Colonic mucosa (tissue), 4 donors: ENCODE data around the gene LHPP. TPM values are rescaled to one million over a fixed set of nuclear protein-coding genes. Genes with fewer than 3 reads are reported as not detected.
A peak's percentile ranks its signal among the peaks of the same experiment; 100 is the strongest.

ENCODE experiments used
- DNase-seq: peaks from one replicate; pipeline ENCODE4 v3.0.0-alpha.2; 2020
- H3K27ac ChIP-seq: fragments of 200-600 bp; one replicate; pipeline ENCODE4 v1.8.0; 2021
- H3K27me3 ChIP-seq: fragments of 200-600 bp; one replicate; pipeline ENCODE4 v1.8.0; 2021
- H3K36me3 ChIP-seq: fragments of 200-600 bp; one replicate; pipeline ENCODE4 v1.8.0; 2021
- H3K4me1 ChIP-seq: fragments of 200-600 bp; one replicate; pipeline ENCODE4 v1.8.0; 2021; ENCODE audit warnings: mild to moderate bottlenecking
- H3K4me3 ChIP-seq: fragments of 200-600 bp; one replicate; pipeline ENCODE4 v1.8.0; 2021
- H3K9ac ChIP-seq, 2 donors: one replicate each; pipeline ENCODE4 v1.7.0; 2013; ENCODE audit warnings: control low read depth in 2 of 2, low read depth in 2 of 2, low read length in 2 of 2
- H3K9me3 ChIP-seq: fragments of 200-600 bp; one replicate; pipeline ENCODE4 v1.8.0; 2021
- CTCF ChIP-seq: fragments of 200-600 bp; IDR thresholded peaks from one replicate; pipeline ENCODE4 v1.8.0; 2022; ENCODE audit warnings: antibody characterized with exemption, mild to moderate bottlenecking
- intact Hi-C: fragments of 100-400 bp; cut with DNase I; formaldehyde crosslinking; loops from one replicate; pipeline ENCODE4 v1.14.1; 2022
- total RNA-seq, 2 donors: library from RNA; stranded (reverse); fragmentation: NEBNext Ultra II Directional in 1 of 2; extraction: Animal tissue kit (Norgen Biotek cat#: 25700) in 1 of 2; gene quantifications; one replicate each; pipeline ENCODE4 v1.2.1, GENCODE V29; 2021
- donor health status: healthy.
- donor health status: DM: no; HTN: no; CAD: no.
- donor health status: DM: no; HTN: no; CAD: no.

LHPP gene
- total RNA-seq, 2 donors from 2014 or later: 12.8 to 24.6 TPM

GRCh38 chr10:124626759-124627380, 165.2 kb downstream of the LHPP start:
- Histone ChIP-seq H3K4me1 (peaks cover 20% of the 10 kb centered on the region), H3K4me3 (no peak overlapping the region), H3K9me3 (no peaks in the 10 kb centered on the region), H3K36me3 (no peaks in the 10 kb centered on the region), H3K27me3 (no peaks in the 10 kb centered on the region), H3K9ac (peak overlapping the region in 1 of 2 donors; percentile 52), H3K27ac (peak overlapping the region; percentile 25)
- intact Hi-C loops: loop anchor here (5.0 kb wide), 1 partner anchor 115 kb away; the partner anchor contains the start of gene FAM53B
- no peak for TF ChIP-seq CTCF
- DNase-seq: peak; percentile 85

GRCh38 chr10:124627866-124628675, 166.4 kb downstream of the LHPP start:
- Histone ChIP-seq H3K4me1 (peaks cover 20% of the 10 kb centered on the region), H3K36me3 (no peaks in the 10 kb centered on the region), H3K9ac (peak overlapping the region in 1 of 2 donors; percentile 5), H3K27ac (no peak overlapping the region), H3K9me3 (no peaks in the 10 kb centered on the region), H3K4me3 (no peak overlapping the region), H3K27me3 (no peaks in the 10 kb centered on the region)
- TF ChIP-seq CTCF: no peak
- DNase-seq: no peak
- intact Hi-C loops: loop anchor here (5.0 kb wide), 1 partner anchor 114 kb away; the partner anchor contains the start of gene FAM53B

- Histone ChIP-seq H3K36me3 (no peaks in the 10 kb centered on the region), H3K9me3 (no peaks in the 10 kb centered on the region), H3K27ac (no peak overlapping the region), H3K9ac (peak overlapping the region in 1 of 2 donors; percentile 5), H3K4me1 (peaks cover 20% of the 10 kb centered on the region), H3K4me3 (no peak overlapping the region), H3K27me3 (no peaks in the 10 kb centered on the region)
- intact Hi-C loops: loop anchor here (5.0 kb wide), 1 partner anchor 114 kb away; the partner anchor contains the start of gene FAM53B
- no peak for DNase-seq
- no peak for TF ChIP-seq CTCF
These were observed 167.0 kb downstream of the LHPP start for GRCh38 chr10:124628676-124629021.

GRCh38 chr10:124629415-124629814, 167.8 kb downstream of the LHPP start:
- Histone ChIP-seq H3K9me3 (no peaks in the 10 kb centered on the region), H3K9ac (no peak overlapping the region), H3K4me3 (no peak overlapping the region), H3K36me3 (no peaks in the 10 kb centered on the region), H3K27me3 (no peaks in the 10 kb centered on the region), H3K4me1 (peaks cover 20% of the 10 kb centered on the region), H3K27ac (no peak overlapping the region)
- no peak for TF ChIP-seq CTCF
- DNase-seq: no peak
- intact Hi-C loops: loop anchor here (5.0 kb wide), 1 partner anchor 113 kb away; the partner anchor contains the start of gene FAM53B

GRCh38 chr10:124629842-124630241, 168.2 kb downstream of the LHPP start:
- intact Hi-C loops: loop anchor here (5.0 kb wide), 1 partner anchor 112 kb away; the partner anchor contains the start of gene FAM53B

More at GRCh38 chr10:124629842-124630241, 168.2 kb downstream of the LHPP start:
- no peak for DNase-seq
- H3K36me3 ChIP-seq: no peaks in the 10 kb centered on the region
- H3K4me3 ChIP-seq: no peak overlapping the region
- no peak overlapping the region for H3K9ac ChIP-seq
- H3K4me1 ChIP-seq: peaks cover 20% of the 10 kb centered on the region
- H3K27ac ChIP-seq: no peak overlapping the region
- no peaks in the 10 kb centered on the region for H3K27me3 ChIP-seq
- no peak for TF ChIP-seq CTCF
- no peaks in the 10 kb centered on the region for H3K9me3 ChIP-seq
